ENCODE results near the gene GAREM1. TPM values are rescaled to one million over a fixed set of nuclear protein-coding genes. Genes with fewer than 3 reads are reported as not detected.

Gene GAREM1
- total RNA-seq, 1 donor: 0.86 TPM

DNA sequence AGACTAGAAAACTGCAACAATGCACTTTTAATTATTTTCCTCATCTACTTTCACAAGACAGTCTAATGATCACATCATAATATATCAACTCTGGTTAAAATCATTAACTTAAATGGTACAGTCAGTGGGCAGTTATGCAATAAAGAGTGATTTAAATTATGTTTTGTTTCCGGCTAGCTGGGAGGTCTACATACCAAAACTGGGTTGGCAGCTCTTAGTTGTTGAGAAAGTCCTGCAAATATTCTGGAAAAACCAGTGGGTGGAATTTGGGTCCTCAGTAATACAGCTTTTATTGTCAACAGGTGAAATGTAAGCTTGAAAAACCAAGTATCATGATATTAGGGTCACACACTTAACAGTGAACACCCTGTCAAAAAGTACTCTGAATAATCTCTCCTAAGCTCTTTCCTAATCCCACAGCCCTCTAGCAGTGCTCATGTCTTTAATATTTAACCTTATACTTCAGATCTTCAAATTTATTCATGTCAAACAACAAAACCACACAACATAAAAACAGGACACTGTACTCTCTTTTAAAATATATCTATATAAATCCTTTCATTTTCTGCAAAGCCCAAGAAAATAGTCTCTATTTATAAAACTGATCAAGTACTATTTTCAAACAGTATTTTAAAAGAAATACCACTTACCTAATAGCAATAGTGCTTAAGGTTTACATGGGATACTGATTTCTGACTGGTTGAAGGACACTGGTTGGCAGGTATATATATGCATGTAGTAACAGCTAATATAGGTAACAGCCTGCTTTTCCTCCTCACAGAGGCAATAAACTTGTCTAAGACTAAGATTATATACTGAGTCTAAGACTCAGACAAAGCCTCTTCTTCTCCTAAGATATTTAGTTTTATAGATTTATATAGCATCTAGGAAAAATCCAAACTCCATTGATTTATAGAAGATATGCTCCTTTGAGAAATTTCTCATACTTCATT is 103.8 kb downstream of the GAREM1 start:
- peak; percentile 35 for DNase-seq (ENCODE audit: low read depth)
- no peak overlapping the region for H3K4me3 ChIP-seq (ENCODE audit: low read depth, low read length)
- TF ChIP-seq, protein P1, sequence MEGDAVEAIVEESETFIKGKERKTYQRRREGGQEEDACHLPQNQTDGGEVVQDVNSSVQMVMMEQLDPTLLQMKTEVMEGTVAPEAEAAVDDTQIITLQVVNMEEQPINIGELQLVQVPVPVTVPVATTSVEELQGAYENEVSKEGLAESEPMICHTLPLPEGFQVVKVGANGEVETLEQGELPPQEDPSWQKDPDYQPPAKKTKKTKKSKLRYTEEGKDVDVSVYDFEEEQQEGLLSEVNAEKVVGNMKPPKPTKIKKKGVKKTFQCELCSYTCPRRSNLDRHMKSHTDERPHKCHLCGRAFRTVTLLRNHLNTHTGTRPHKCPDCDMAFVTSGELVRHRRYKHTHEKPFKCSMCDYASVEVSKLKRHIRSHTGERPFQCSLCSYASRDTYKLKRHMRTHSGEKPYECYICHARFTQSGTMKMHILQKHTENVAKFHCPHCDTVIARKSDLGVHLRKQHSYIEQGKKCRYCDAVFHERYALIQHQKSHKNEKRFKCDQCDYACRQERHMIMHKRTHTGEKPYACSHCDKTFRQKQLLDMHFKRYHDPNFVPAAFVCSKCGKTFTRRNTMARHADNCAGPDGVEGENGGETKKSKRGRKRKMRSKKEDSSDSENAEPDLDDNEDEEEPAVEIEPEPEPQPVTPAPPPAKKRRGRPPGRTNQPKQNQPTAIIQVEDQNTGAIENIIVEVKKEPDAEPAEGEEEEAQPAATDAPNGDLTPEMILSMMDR (IDR thresholded peaks at IDR 0.05; ENCODE audit: insufficient read depth, low read depth, low read length): no peak

DNA sequence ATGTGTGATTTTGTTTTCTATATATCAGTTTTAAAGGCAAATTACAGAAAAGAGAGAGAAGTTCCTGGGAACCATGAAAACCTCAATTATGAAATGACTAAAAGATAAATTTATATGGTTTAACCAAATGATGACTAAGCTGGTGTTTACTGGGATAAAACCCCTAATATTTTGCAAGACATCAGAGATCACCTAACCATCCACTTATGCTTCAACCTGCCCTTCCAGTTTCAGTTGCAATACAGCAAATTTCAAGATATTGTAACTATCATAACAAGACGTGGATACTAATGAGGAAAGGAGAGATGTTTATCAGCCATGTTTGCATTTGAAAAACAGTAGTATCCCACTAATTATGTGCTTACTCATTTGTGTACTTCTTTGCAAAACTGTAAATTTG is 108.2 kb downstream of the GAREM1 start:
- no peak overlapping the region for H3K4me3 ChIP-seq (ENCODE audit: low read depth, low read length)
- TF ChIP-seq, protein P1 (IDR thresholded peaks at IDR 0.05; ENCODE audit: insufficient read depth, low read depth, low read length): no peak
- no peak for DNase-seq (ENCODE audit: low read depth)

DNA sequence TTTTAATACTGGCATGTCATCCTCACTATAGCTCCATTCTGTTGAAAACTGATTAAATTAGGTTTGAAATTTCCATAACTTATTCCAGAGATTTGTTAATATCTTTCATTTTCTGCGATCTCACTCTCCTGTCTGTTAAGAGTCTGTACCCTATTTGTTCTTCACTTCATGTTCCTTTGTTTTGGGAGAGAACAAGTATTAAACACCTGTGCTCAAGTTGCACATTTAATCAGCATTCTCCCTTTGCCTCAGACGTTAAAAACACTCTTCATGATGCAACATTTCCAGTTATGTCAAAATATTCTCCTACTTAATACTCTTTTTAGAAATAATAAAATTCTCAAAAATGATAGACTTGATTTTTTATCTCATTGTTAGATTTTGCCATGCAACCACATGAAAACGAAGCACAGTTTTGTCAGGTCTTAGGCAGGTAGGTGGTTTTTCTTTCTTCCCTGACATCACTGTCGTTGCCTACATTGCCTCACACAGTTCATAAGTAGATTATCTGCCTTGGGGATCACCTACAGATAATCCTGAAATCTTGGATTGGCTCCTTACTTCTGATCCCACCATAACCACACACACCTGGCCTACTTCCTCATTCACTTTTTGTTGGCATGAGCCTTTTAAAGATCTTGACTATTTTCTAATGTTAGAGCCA is 109.9 kb downstream of the GAREM1 start:
- no peak for DNase-seq (ENCODE audit: low read depth)
- TF ChIP-seq, protein P1 (IDR thresholded peaks at IDR 0.05; ENCODE audit: insufficient read depth, low read depth, low read length): no peak
- no peak overlapping the region for H3K4me3 ChIP-seq (ENCODE audit: low read depth, low read length)

DNA sequence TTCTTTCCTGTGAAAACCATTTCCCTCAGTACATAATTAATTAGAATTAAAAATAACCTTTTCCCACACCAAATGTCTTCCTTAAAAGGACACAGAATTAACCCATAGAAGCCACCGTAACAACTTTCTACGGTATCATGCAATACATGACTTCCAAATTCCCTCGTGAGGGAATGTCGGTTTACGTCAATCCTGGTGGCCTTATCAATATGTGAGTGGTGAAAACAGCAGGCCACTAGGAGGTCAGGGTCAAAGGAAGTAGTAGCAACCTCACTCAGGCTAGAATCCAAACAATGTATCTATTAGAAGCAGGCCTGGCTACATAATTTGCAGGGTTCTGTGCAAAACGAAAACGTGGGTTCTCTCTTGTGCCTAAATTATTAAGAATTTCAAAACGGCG is 112.2 kb downstream of the GAREM1 start:
- no peak for DNase-seq (ENCODE audit: low read depth)
- H3K4me3 ChIP-seq (ENCODE audit: low read depth, low read length): no peak overlapping the region
- TF ChIP-seq, protein P1 (IDR thresholded peaks at IDR 0.05; ENCODE audit: insufficient read depth, low read depth, low read length): no peak

DNA sequence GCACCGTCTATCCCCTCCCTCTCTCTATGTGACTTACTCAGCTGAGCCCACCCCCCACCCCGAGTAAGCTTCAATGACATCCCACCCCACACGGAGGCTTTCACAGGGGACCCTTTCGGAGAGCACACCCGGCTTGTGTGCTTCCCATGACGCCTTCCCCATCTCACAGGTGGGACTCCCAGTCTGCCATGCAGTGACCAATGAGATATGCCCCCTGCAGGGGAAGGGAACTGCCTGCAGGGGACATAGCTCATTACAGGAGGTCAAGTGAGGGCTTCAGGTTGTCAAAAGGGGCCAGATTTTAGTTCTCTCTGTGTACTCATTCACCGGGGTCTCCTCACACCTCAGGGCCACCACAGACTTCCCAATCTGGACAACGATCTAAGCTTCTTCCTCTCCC is 112.6 kb downstream of the GAREM1 start:
- TF ChIP-seq, protein P1 (IDR thresholded peaks at IDR 0.05; ENCODE audit: insufficient read depth, low read depth, low read length): no peak
- no peak for DNase-seq (ENCODE audit: low read depth)

DNA sequence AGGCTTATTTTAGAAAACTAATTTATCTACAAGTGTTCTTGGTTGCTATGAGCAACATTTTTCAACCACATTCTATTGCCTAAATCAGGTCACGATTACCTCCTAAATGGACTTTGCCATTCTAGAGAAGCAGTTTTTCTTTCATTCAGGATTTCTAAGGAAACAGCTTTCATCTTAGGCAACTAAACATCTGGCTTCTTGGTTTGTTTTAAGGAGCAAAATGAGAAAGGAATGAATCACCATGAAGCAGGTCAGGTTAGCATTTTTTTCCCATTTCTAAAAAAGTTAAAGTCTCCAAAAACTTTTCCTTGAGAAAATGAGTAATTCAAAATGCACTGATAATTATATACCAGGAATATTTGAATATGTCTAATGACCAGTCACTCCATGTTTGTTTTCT is 114.8 kb downstream of the GAREM1 start:
- peak; percentile 45 for DNase-seq (ENCODE audit: low read depth)
- TF ChIP-seq, protein P1 (IDR thresholded peaks at IDR 0.05; ENCODE audit: insufficient read depth, low read depth, low read length): no peak
- no peak overlapping the region for H3K4me3 ChIP-seq (ENCODE audit: low read depth, low read length)

More for the DNA sequence above, 112.6 kb downstream of the GAREM1 start:
- H3K4me3 ChIP-seq (ENCODE audit: low read depth, low read length): no peak overlapping the region

Measured in fibroblast of villous mesenchyme (primary cell).